ENCODE results near the gene OCSTAMP.

Gene OCSTAMP

DNA sequence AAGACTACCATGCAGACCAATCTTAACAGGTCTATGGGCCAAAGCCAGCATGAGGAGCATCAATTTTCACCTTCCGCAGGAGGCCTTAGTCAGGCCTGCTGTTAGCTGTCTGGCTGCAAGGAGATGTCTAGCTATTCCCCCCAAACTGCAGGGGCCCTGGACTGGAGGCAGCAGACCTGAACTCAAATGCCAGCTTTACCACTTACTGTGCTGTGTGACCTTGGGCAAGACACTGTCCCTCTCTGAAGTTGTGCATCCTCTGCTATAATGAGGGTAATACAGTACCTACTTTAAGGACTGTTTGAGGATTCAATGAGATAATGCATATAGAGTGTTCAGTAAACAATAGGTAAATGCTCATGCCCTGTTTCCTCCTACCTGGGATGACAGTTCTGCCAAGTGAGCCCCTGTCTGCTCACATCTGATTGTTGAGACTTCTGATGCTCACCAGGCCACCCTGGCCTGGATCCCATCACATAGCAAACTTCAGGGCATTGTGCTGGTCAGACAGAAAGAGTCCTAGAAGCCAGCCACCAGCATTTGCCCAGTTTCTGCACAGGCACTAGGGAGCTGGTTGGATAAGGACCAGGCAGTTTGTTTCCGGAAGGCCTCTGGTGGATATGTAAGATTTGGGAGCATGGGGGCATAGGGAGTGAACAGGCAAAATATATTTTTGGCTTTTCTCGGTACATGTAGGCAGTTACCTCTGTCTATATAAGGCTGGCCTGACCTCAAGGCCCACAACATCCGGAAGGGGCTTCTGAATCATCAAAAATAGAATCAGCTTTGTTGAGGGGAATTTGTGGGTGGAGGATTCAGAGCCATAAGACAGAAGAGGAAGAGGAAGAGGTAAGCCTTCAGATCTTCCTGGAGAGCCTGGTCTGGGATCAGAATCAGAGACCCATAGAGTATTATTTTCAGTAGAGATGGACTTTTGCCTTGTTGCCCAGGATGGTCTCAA, 2.3 kb upstream of the OCSTAMP start:
- no peak for DNase-seq

DNA sequence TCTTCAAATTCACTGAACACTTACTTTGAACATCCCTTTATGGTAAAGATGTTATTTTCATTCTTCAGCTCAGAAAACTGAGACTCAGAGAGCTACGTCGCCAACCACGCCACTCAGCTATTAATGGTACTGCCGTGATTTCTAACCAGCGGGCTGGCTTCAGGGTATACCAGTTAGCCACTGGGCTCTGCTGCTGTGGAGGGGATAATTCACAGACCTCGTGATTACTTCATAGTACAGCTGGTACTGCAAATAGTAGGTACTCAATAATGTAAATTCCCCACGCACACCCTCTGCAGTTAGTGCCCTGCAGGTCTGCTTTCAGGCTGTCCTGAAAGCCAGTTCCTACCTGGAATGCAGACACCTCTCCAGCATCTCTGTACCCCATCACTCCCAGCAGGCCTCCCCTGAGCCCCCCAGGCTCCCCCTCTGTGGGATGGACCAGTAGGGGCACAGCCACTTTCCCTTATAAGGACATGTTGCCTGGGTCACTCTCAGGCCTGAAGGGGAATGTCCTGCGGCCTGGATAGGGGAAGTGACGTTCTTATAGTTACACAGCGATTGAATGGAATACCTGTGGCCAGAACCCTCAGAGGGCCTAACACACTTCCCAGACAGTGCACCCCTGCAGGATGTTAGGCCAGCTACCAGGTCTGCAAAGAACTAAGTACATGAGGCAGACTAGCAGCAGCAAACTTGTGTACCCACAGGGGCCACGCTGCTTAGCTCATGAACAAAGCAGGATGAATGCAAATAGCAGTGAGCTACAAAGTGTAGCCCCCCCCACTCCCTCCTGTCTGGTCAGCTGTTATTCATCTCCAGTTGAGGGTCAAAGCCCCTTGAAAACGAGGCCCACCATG, 1.3 kb upstream of the OCSTAMP start:
- no peak for DNase-seq

- DNase-seq: no peak
These were observed 1.1 kb downstream of the OCSTAMP start for GRCh38 chr20:46549188-46549972.

DNA sequence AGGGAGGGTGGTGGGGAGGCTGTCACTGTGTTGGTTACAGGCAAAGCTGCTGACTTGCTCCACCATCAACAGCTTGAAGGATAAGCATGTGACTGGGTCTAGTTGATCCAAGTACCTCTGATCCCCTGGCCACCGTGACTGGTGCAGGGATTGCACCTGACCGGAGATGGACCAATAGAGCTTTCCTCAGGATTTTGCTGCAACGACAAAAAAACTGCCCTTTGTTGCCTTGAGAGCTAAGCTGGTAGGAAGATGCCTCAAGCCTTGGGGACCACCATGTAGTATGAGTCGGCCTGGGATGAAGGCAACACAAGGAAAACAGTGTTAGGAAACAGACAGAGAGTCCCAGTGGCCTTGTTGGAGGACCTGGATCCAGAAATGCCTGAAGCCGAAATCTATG, 1.8 kb downstream of the OCSTAMP start:
- no peak for DNase-seq

- DNase-seq: no peak
These were observed 2.5 kb downstream of the OCSTAMP start for GRCh38 chr20:46547995-46548394.

DNA sequence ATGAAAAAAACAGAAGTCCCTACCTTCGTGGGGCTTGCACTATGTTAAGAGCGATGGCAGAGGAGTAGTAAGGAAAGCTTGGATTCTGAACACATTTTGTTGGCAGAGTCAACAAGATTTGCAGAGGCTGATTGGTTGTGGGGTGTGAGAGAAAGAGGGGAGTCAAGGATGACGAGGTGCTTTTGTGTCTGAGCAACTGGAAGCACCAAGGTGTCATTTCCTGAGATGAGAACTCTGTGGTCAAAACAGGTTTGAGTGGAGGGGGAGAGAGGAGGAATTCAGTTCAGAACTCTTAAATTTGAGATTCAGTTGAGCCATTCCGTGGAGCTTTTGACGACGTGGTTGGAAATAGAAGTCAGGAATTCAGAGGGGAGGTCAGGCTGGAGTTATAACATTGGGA, 3.5 kb downstream of the OCSTAMP start:
- no peak for DNase-seq

GRCh38 chr20:46546298-46546697, 4.2 kb downstream of the OCSTAMP start:
- DNase-seq: no peak

GRCh38 chr20:46545827-46546138, 4.7 kb downstream of the OCSTAMP start:
- no peak for DNase-seq

DNA sequence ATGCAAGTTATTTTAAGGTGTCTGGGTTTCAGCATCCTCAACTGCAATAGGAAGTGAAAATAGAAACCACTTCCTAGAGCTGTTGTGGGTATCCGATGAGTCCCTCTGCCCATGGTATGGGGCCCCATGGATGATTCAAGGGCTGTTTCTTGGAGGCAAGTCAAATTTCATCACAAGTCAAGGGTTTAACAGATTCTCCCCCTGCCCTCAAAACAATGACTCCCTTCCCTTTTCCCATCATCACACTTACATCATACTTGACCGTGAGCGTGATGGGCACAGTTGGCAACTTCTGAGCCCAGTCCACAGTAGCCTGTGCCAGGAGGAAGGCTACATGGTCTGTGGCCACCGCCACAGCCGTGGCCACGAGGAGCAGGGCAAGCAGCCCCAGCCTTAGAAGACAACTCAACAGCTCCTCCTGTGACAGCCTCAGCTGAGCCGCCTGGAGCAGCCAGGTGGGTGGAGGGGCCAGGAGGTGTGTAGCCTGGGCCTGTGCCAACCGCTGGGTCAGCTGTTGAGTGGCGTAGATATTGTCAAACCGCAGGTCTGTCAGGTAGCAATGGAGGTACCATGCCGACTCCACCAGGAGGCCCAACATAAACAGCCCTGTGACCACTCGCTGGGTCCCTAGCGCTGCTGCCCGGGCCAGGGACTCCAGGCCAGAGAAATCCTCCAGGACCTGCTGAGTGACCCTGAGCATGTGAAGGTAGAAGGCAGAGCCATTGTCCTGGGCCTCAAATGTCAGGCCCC, 5.2 kb downstream of the OCSTAMP start:
- no peak for DNase-seq

- DNase-seq: no peak
These were observed 5.9 kb downstream of the OCSTAMP start for GRCh38 chr20:46544576-46544975.

- no peak for DNase-seq
These were observed 6.5 kb downstream of the OCSTAMP start for GRCh38 chr20:46543959-46544358.

- no peak for DNase-seq
These were observed 7.4 kb downstream of the OCSTAMP start for GRCh38 chr20:46543033-46543432.

GRCh38 chr20:46541229-46541935, 9.1 kb downstream of the OCSTAMP start:
- DNase-seq: no peak

GRCh38 chr20:46539113-46539512, 11.3 kb downstream of the OCSTAMP start:
- DNase-seq: no peak

DNA sequence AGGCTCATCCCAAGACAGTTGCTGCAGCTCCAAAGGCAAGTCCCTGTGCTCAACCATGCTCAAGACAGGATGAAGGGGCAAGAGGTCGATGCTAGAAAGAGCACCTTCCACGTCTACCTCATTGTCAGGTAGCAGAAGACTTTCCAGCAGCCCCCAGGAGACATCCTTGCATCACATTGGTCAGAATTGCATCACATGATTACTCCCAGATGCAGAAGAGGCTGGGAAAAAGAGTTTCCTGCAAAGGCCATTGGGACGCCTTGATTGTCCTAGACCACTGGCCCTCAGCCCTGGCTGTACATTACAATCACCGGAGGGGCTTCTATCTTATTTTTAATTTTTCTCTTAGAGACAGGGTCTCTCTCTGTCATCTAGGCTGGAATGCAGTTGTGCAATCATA, 19.8 kb downstream of the OCSTAMP start:
- no peak for DNase-seq

GRCh38 chr20:46523696-46524328, 26.6 kb downstream of the OCSTAMP start:
- DNase-seq: no peak

DNA sequence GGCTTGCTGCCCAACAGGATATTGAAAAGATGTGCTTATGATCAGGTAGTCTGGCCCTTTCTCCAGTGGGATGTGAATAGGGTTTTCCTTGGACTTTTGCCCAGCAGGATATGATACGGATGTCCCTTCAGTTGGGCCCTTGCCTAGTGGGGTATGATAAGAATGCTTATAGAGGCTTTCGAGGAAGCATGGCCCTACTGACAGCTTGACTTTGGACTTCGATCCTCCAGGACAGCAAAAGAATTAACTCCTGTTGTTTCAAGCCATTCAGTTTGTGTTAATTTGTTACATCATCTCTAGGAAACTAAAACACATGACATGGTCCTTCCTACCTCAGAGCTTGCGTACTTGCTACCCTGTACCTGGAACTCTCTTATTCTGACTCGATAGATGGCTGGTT, 27.3 kb downstream of the OCSTAMP start:
- DNase-seq: no peak

- peak; percentile 10 for DNase-seq
These were observed 29.4 kb downstream of the OCSTAMP start for GRCh38 chr20:46520976-46521579.

DNA sequence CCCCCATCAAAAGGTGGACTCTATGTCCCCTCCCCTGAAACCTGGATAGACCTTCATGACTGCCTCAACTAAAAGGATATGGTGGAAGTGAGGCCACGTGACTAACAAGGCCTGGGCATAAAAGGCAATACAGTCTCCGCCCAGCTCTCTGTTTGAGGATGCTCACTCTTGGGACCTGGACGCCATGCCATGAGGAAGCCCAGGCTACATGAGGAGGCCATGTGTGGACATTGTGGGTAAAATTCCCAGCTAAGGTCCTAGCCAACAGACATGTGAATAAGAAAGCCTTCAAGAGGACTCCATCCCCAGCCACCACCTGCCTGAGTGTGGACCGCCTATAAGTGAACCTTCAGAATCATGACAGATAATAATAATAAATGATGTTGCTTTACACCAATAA, 29.9 kb downstream of the OCSTAMP start:
- no peak for DNase-seq

GRCh38 chr20:46519471-46520068, 30.9 kb downstream of the OCSTAMP start:
- no peak for DNase-seq

Data from right kidney (tissue), 1 donor.